GM20431 (cell line): ENCODE measurements around the gene KIRREL3.

Experiments used
- in situ Hi-C: fragments of 300-500 bp; cut with MseI, MboI; formaldehyde crosslinking; loops from one replicate; pipeline ENCODE4 v1.15.0; 2020; ENCODE audit warnings: low sequenced_read_pairs; ENCODE audit not compliant: unreplicated experiment

The KIRREL3 gene

GRCh38 chr11:126886085-126886484 lies 114.5 kb downstream of the KIRREL3 start:
- in situ Hi-C loops, result no loop called here

GRCh38 chr11:126884594-126884993 lies 116.0 kb downstream of the KIRREL3 start:
- in situ Hi-C loops, result no loop called here

GRCh38 chr11:126884192-126884591 lies 116.4 kb downstream of the KIRREL3 start:
- in situ Hi-C loops, result no loop called here

GRCh38 chr11:126880872-126881271 lies 119.7 kb downstream of the KIRREL3 start:
- in situ Hi-C loops, result no loop called here

GRCh38 chr11:126879516-126879915 lies 121.1 kb downstream of the KIRREL3 start:
- in situ Hi-C loops, result no loop called here

GRCh38 chr11:126878913-126879482 lies 121.6 kb downstream of the KIRREL3 start:
- in situ Hi-C loops, result no loop called here

GRCh38 chr11:126874831-126875230 lies 125.7 kb downstream of the KIRREL3 start:
- in situ Hi-C loops, result no loop called here

GRCh38 chr11:126874276-126874675 lies 126.3 kb downstream of the KIRREL3 start:
- in situ Hi-C loops, result no loop called here

- in situ Hi-C loops, result no loop called here
These were observed 128.8 kb downstream of the KIRREL3 start for GRCh38 chr11:126871792-126872191.

- in situ Hi-C loops, result no loop called here
These were observed 130.5 kb downstream of the KIRREL3 start for GRCh38 chr11:126870021-126870420.

- in situ Hi-C loops, result no loop called here
These were observed 131.8 kb downstream of the KIRREL3 start for GRCh38 chr11:126868741-126869140.

GRCh38 chr11:126864934-126865333 lies 135.6 kb downstream of the KIRREL3 start:
- in situ Hi-C loops, result no loop called here

- in situ Hi-C loops, result no loop called here
These were observed 137.1 kb downstream of the KIRREL3 start for GRCh38 chr11:126863294-126863997.

GRCh38 chr11:126862664-126863243 lies 137.8 kb downstream of the KIRREL3 start:
- in situ Hi-C loops, result no loop called here

- in situ Hi-C loops, result no loop called here
These were observed 138.6 kb downstream of the KIRREL3 start for GRCh38 chr11:126861796-126862459.

- in situ Hi-C loops, result no loop called here
These were observed 142.4 kb downstream of the KIRREL3 start for GRCh38 chr11:126857860-126858808.

GRCh38 chr11:126855536-126855935 lies 145.0 kb downstream of the KIRREL3 start:
- in situ Hi-C loops, result no loop called here

- in situ Hi-C loops, result no loop called here
These were observed 146.8 kb downstream of the KIRREL3 start for GRCh38 chr11:126853732-126854131.

GRCh38 chr11:126844789-126845188 lies 155.8 kb downstream of the KIRREL3 start:
- in situ Hi-C loops, result no loop called here

GRCh38 chr11:126843096-126843495 lies 157.5 kb downstream of the KIRREL3 start:
- in situ Hi-C loops, result no loop called here
